Astrocyte (in vitro differentiated cells and primary cell): ENCODE data around the gene NEUROD6. TPM values are rescaled to one million over a fixed set of nuclear protein-coding genes. Genes with fewer than 3 reads are reported as not detected.

ENCODE experiments used
- DNase-seq: peaks from one replicate; pipeline ENCODE4 v3.0.0-alpha.2; 2010; ENCODE audit warnings: low read depth
- FAIRE-seq: peaks from 2 replicates; lab custom pipeline; 2011; peaks lifted over from hg19 to GRCh38; lab: Jason Lieb, UNC
- H2AFZ ChIP-seq: 2 replicates; pipeline ENCODE4 v1.6.0; 2012; ENCODE audit warnings: low read depth, low read length, inconsistent platforms
- H3K27ac ChIP-seq: 2 replicates; pipeline ENCODE4 v1.5.1; 2011; ENCODE audit warnings: low read depth, low read length, inconsistent platforms
- H3K27me3 ChIP-seq: 2 replicates; pipeline ENCODE4 v1.6.0; 2011; ENCODE audit warnings: low read length, inconsistent platforms; ENCODE audit not compliant: insufficient read depth
- H3K36me3 ChIP-seq: 2 replicates; pipeline ENCODE4 v1.5.1; 2011; ENCODE audit warnings: low read length, inconsistent platforms; ENCODE audit not compliant: insufficient read depth
- H3K4me1 ChIP-seq: 2 replicates; pipeline ENCODE4 v1.5.1; 2011; ENCODE audit warnings: low read length, inconsistent platforms; ENCODE audit not compliant: insufficient read depth
- H3K4me2 ChIP-seq: 2 replicates; pipeline ENCODE4 v1.6.0; 2012; ENCODE audit warnings: low read length, inconsistent platforms
- H3K4me3 ChIP-seq: 2 replicates; pipeline ENCODE4 v1.5.1; 2011; ENCODE audit warnings: low read depth, mild to moderate bottlenecking, low read length, inconsistent platforms; ENCODE audit not compliant: insufficient read depth
- H3K79me2 ChIP-seq: 2 replicates; pipeline ENCODE4 v1.6.0; 2012; ENCODE audit warnings: mild to moderate bottlenecking, low read length, inconsistent platforms; ENCODE audit not compliant: insufficient read depth
- H3K9ac ChIP-seq: 2 replicates; pipeline ENCODE4 v1.6.0; 2012; ENCODE audit warnings: mild to moderate bottlenecking, low read length, inconsistent platforms
- H3K9me3 ChIP-seq: 2 replicates; pipeline ENCODE4 v1.5.1; 2012; ENCODE audit warnings: low read depth, mild to moderate bottlenecking, low read length, inconsistent platforms; ENCODE audit not compliant: insufficient read depth
- H4K20me1 ChIP-seq: 2 replicates; pipeline ENCODE4 v1.6.0; 2012; ENCODE audit warnings: low read length, inconsistent platforms; ENCODE audit not compliant: insufficient read depth
- H3K27ac Mint-ChIP-seq: one replicate; pipeline ENCODE4 v1.8.0; 2021; ENCODE audit warnings: mild to moderate bottlenecking, mixed read lengths; ENCODE audit not compliant: unreplicated experiment
- H3K27me3 Mint-ChIP-seq: one replicate; pipeline ENCODE4 v1.8.0; 2021; ENCODE audit warnings: low read depth, mixed read lengths; ENCODE audit not compliant: unreplicated experiment
- H3K36me3 Mint-ChIP-seq: one replicate; pipeline ENCODE4 v1.8.0; 2021; ENCODE audit warnings: low read depth, mixed read lengths; ENCODE audit not compliant: unreplicated experiment
- H3K4me1 Mint-ChIP-seq: one replicate; pipeline ENCODE4 v1.8.0; 2021; ENCODE audit warnings: low read depth, mixed read lengths; ENCODE audit not compliant: unreplicated experiment
- H3K4me3 Mint-ChIP-seq: one replicate; pipeline ENCODE4 v1.8.0; 2021; ENCODE audit warnings: mild to moderate bottlenecking, moderate library complexity, mixed read lengths; ENCODE audit not compliant: unreplicated experiment
- H3K9me3 Mint-ChIP-seq: one replicate; pipeline ENCODE4 v1.8.0; 2021; ENCODE audit warnings: mild to moderate bottlenecking, mixed read lengths; ENCODE audit not compliant: unreplicated experiment
- EZH2 ChIP-seq: IDR thresholded peaks from 2 replicates; pipeline ENCODE4 v1.6.1; 2012; ENCODE audit warnings: mild to moderate bottlenecking, low read length, inconsistent platforms; ENCODE audit not compliant: insufficient read depth
- total RNA-seq: library from RNA; stranded (reverse); gene quantifications from 2 replicates; pipeline ENCODE4 v1.2.1, GENCODE V29; 2021
- TF ChIP-seq, protein P1 (sequence below): IDR thresholded peaks from 2 replicates; pipeline ENCODE4 v1.5.1; 2011; ENCODE audit warnings: low read depth, mild to moderate bottlenecking, inconsistent platforms, low read length, moderate library complexity; ENCODE audit not compliant: insufficient read depth

The NEUROD6 gene
- total RNA-seq, 1 donor from 2014 or later: not detected

DNA sequence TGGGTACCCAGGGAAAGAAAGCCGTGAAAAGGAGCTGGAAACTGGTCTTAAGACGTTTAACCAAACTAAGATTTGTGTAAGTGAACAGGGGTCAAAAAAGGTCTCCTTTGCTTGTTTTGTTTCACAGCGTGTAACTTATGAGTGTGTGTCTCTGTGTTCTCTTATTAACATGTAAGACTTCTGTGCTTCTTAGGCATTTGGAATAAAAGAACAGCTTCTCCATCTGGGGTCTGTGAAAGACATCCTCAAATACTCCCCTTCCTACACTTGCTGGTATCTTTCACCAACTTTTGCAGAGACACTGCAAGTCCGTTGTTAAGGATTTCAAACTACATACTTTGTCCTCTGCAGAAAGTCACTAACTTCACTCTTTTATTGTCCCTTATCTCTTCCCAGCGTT, 615 bp upstream of the NEUROD6 start:
- Histone ChIP-seq H2AFZ (no peak overlapping the region), H3K4me2 (no peak overlapping the region), H3K4me1 (no peaks in the 10 kb centered on the region), H4K20me1 (no peaks in the 10 kb centered on the region), H3K27ac (no peak overlapping the region), H3K4me3 (no peak overlapping the region), H3K9me3 (no peaks in the 10 kb centered on the region), H3K36me3 (no peaks in the 10 kb centered on the region), H3K27me3 (peaks cover 20% of the 10 kb centered on the region), H3K79me2 (no peaks in the 10 kb centered on the region), H3K9ac (no peak overlapping the region)
- Mint-ChIP-seq H3K36me3 (no peaks in the 10 kb centered on the region), H3K27me3 (peaks cover 18% of the 10 kb centered on the region), H3K9me3 (no peaks in the 10 kb centered on the region), H3K4me3 (no peak overlapping the region), H3K27ac (no peak overlapping the region), H3K4me1 (no peaks in the 10 kb centered on the region)
- TF ChIP-seq, protein P1, sequence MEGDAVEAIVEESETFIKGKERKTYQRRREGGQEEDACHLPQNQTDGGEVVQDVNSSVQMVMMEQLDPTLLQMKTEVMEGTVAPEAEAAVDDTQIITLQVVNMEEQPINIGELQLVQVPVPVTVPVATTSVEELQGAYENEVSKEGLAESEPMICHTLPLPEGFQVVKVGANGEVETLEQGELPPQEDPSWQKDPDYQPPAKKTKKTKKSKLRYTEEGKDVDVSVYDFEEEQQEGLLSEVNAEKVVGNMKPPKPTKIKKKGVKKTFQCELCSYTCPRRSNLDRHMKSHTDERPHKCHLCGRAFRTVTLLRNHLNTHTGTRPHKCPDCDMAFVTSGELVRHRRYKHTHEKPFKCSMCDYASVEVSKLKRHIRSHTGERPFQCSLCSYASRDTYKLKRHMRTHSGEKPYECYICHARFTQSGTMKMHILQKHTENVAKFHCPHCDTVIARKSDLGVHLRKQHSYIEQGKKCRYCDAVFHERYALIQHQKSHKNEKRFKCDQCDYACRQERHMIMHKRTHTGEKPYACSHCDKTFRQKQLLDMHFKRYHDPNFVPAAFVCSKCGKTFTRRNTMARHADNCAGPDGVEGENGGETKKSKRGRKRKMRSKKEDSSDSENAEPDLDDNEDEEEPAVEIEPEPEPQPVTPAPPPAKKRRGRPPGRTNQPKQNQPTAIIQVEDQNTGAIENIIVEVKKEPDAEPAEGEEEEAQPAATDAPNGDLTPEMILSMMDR: no peak
- TF ChIP-seq EZH2: no peak
- FAIRE-seq (no peak), DNase-seq (no peak)

DNA sequence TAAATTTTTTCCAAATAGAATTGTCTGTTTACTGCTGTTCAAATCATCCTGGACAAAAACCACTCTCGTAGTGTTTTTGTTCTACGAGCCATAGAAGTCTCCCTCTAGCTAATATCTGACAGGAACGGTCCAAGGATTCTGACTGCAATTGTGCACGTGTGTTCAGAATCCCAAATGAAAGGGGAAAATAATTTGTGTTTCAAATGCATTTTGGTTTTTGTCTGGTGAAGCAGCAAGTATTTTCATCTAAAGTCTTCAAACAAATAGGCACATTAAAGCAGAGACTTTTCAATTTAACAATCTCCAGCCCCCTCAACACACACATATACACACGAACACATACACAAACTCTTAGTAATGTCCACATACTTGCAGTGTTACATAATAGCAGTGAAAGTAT, 475 bp downstream of the NEUROD6 start:
- Histone ChIP-seq H3K27ac (no peak overlapping the region), H2AFZ (no peak overlapping the region), H3K9me3 (no peaks in the 10 kb centered on the region), H3K36me3 (no peaks in the 10 kb centered on the region), H3K27me3 (peaks cover 29% of the 10 kb centered on the region), H3K4me3 (no peak overlapping the region), H3K9ac (no peak overlapping the region), H4K20me1 (no peaks in the 10 kb centered on the region), H3K4me1 (no peaks in the 10 kb centered on the region), H3K79me2 (no peaks in the 10 kb centered on the region), H3K4me2 (no peak overlapping the region)
- H3K27ac Mint-ChIP-seq: no peak overlapping the region
- H3K36me3 Mint-ChIP-seq: no peaks in the 10 kb centered on the region
- no peak for FAIRE-seq
- no peak overlapping the region for H3K4me3 Mint-ChIP-seq
- no peaks in the 10 kb centered on the region for H3K9me3 Mint-ChIP-seq
- no peaks in the 10 kb centered on the region for H3K4me1 Mint-ChIP-seq
- no peak for DNase-seq
- TF ChIP-seq EZH2: no peak
- TF ChIP-seq, protein P1: no peak
- peaks cover 29% of the 10 kb centered on the region for H3K27me3 Mint-ChIP-seq

DNA sequence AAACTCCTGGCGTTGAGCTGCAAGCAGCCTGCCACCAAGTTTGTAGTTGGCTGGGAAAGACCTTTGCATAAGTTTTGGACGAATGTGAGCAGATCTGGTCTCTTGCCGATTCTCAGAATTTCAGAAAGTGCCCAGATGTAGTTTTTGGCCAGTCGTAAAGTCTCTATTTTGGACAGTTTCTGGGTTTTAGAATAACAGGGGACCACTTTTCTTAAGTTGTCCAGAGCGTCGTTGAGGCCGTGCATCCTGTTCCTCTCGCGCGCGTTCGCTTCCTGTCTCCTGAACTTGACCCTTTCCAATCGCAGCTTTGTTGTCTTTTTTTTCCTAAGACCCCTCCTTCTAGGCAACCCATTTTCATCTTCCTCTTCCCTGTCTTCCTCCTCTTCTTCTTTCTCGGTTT, 1.8 kb downstream of the NEUROD6 start:
- Histone ChIP-seq H3K9ac (no peak overlapping the region), H3K36me3 (no peaks in the 10 kb centered on the region), H3K27me3 (peaks cover 29% of the 10 kb centered on the region), H3K9me3 (no peaks in the 10 kb centered on the region), H4K20me1 (no peaks in the 10 kb centered on the region), H3K27ac (no peak overlapping the region), H3K4me1 (no peaks in the 10 kb centered on the region), H3K79me2 (no peaks in the 10 kb centered on the region), H2AFZ (no peak overlapping the region), H3K4me3 (no peak overlapping the region), H3K4me2 (no peak overlapping the region)
- no peak for FAIRE-seq
- no peaks in the 10 kb centered on the region for H3K36me3 Mint-ChIP-seq
- H3K4me3 Mint-ChIP-seq: no peak overlapping the region
- H3K4me1 Mint-ChIP-seq: no peaks in the 10 kb centered on the region
- H3K27me3 Mint-ChIP-seq: peaks cover 31% of the 10 kb centered on the region
- no peak overlapping the region for H3K27ac Mint-ChIP-seq
- H3K9me3 Mint-ChIP-seq: no peaks in the 10 kb centered on the region
- TF ChIP-seq, protein P1: no peak
- TF ChIP-seq EZH2: no peak
- no peak for DNase-seq
